MM.1S (cell line): Measurements from ENCODE around the gene C12orf75.

Experiments used
- DNase-seq: peaks from one replicate; pipeline ENCODE4 v3.0.0-alpha.2; 2015
- H2AFZ ChIP-seq: fragments of 300-600 bp; sonication (generic); 2 replicates; pipeline ENCODE4 v1.6.0; 2016; ENCODE audit warnings: antibody characterized with exemption, low read length
- H3F3A ChIP-seq: fragments of 300-600 bp; sonication (generic); 2 replicates; pipeline ENCODE4 v1.6.1; 2016; ENCODE audit warnings: mild to moderate bottlenecking, antibody characterized with exemption, low read length, moderate library complexity, mixed read lengths; ENCODE audit not compliant: insufficient read depth
- H3K27ac ChIP-seq: fragments of 300-600 bp; sonication (generic); 2 replicates; pipeline ENCODE4 v1.5.1; 2016; ENCODE audit warnings: mild to moderate bottlenecking, low read length
- H3K27me3 ChIP-seq: fragments of 300-600 bp; sonication (generic); replicated peaks from 2 replicates; pipeline ENCODE4 v1.6.0; 2016; ENCODE audit warnings: low read length; ENCODE audit not compliant: insufficient read depth
- H3K36me3 ChIP-seq: fragments of 300-600 bp; sonication (generic); replicated peaks from 2 replicates; pipeline ENCODE4 v1.6.1; 2016; ENCODE audit warnings: mild to moderate bottlenecking, low read length, mixed read lengths; ENCODE audit not compliant: insufficient read depth
- H3K4me1 ChIP-seq: fragments of 300-600 bp; sonication (generic); 2 replicates; pipeline ENCODE4 v1.6.1; 2016; ENCODE audit warnings: low read length, mixed read lengths
- H3K4me2 ChIP-seq: fragments of 300-600 bp; sonication (generic); 2 replicates; pipeline ENCODE4 v1.6.0; 2016; ENCODE audit warnings: low read depth, low read length
- H3K4me3 ChIP-seq: fragments of 300-600 bp; sonication (generic); 2 replicates; pipeline ENCODE4 v1.5.1; 2016; ENCODE audit warnings: low read length, mixed read lengths
- H3K79me2 ChIP-seq: fragments of 300-600 bp; sonication (generic); 2 replicates; pipeline ENCODE4 v1.6.1; 2016; ENCODE audit warnings: mixed run types, low read length, mixed read lengths
- H3K9ac ChIP-seq: fragments of 300-600 bp; sonication (generic); 2 replicates; pipeline ENCODE4 v1.6.1; 2016; ENCODE audit warnings: low read length, mixed read lengths
- H3K9me2 ChIP-seq: fragments of 300-600 bp; sonication (generic); replicated peaks from 2 replicates; pipeline ENCODE4 v1.6.1; 2016; ENCODE audit warnings: mild to moderate bottlenecking, low read length, mixed read lengths; ENCODE audit not compliant: insufficient read depth
- H3K9me3 ChIP-seq: fragments of 300-600 bp; sonication (generic); replicated peaks from 2 replicates; pipeline ENCODE4 v1.6.1; 2016; ENCODE audit warnings: mild to moderate bottlenecking, low read length, mixed read lengths; ENCODE audit not compliant: insufficient read depth
- H4K20me1 ChIP-seq: fragments of 300-600 bp; sonication (generic); 2 replicates; pipeline ENCODE4 v1.6.1; 2016; ENCODE audit warnings: mild to moderate bottlenecking, low read length, moderate library complexity, mixed read lengths; ENCODE audit not compliant: insufficient read depth
- EZH2 ChIP-seq: fragments of 300-600 bp; sonication (generic); optimal IDR thresholded peaks from 2 replicates; pipeline ENCODE3; 2017; ENCODE audit warnings: low read depth, mild to moderate bottlenecking, antibody characterized with exemption, low read length, mixed read lengths
- EZH2phosphoT487 ChIP-seq: fragments of 300-600 bp; sonication (generic); IDR thresholded peaks from 2 replicates; pipeline ENCODE4 v1.6.1; 2018; ENCODE audit warnings: antibody characterized with exemption, low read length
- TF ChIP-seq, protein P1 (sequence below): fragments of 300-600 bp; sonication (generic); IDR thresholded peaks from 2 replicates; pipeline ENCODE4 v1.5.1; 2016; ENCODE audit warnings: antibody characterized with exemption, low read length, mixed read lengths

Gene C12orf75

DNA sequence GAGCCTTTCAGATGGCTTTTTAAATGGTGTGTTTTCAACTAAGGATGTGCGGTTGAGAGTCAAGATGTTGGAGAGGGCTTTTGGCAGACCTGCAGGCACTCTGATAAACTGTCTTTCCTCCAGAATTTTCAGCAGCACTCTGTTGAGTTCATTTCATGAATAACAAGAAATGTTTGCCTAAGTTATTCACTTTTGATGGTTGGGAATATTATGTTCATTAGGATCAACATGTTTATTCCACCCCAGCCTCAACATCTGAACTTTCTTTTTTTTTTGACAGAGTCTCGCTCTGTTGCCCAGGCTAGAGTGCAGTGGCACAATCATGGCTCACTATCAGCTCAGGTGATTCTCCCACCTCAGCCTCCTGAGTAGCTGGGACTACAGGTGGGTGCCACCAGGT lies 68.4 kb downstream of the C12orf75 start:
- H3K4me1 ChIP-seq = no peaks in the 10 kb centered on the region
- TF ChIP-seq EZH2phosphoT487 (no peak), EZH2 (no peak)
- TF ChIP-seq, protein P1, sequence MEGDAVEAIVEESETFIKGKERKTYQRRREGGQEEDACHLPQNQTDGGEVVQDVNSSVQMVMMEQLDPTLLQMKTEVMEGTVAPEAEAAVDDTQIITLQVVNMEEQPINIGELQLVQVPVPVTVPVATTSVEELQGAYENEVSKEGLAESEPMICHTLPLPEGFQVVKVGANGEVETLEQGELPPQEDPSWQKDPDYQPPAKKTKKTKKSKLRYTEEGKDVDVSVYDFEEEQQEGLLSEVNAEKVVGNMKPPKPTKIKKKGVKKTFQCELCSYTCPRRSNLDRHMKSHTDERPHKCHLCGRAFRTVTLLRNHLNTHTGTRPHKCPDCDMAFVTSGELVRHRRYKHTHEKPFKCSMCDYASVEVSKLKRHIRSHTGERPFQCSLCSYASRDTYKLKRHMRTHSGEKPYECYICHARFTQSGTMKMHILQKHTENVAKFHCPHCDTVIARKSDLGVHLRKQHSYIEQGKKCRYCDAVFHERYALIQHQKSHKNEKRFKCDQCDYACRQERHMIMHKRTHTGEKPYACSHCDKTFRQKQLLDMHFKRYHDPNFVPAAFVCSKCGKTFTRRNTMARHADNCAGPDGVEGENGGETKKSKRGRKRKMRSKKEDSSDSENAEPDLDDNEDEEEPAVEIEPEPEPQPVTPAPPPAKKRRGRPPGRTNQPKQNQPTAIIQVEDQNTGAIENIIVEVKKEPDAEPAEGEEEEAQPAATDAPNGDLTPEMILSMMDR = no peak
- no peaks in the 10 kb centered on the region for H3K9me2 ChIP-seq
- H4K20me1 ChIP-seq = no peaks in the 10 kb centered on the region
- no peak overlapping the region for H2AFZ ChIP-seq
- H3F3A ChIP-seq = no peaks in the 10 kb centered on the region
- H3K36me3 ChIP-seq = no peaks in the 10 kb centered on the region
- H3K4me2 ChIP-seq = no peak overlapping the region
- H3K79me2 ChIP-seq = no peaks in the 10 kb centered on the region
- no peak overlapping the region for H3K9ac ChIP-seq
- no peak overlapping the region for H3K27ac ChIP-seq
- H3K4me3 ChIP-seq = no peak overlapping the region
- H3K9me3 ChIP-seq = no peaks in the 10 kb centered on the region
- DNase-seq = no peak
- no peaks in the 10 kb centered on the region for H3K27me3 ChIP-seq

DNA sequence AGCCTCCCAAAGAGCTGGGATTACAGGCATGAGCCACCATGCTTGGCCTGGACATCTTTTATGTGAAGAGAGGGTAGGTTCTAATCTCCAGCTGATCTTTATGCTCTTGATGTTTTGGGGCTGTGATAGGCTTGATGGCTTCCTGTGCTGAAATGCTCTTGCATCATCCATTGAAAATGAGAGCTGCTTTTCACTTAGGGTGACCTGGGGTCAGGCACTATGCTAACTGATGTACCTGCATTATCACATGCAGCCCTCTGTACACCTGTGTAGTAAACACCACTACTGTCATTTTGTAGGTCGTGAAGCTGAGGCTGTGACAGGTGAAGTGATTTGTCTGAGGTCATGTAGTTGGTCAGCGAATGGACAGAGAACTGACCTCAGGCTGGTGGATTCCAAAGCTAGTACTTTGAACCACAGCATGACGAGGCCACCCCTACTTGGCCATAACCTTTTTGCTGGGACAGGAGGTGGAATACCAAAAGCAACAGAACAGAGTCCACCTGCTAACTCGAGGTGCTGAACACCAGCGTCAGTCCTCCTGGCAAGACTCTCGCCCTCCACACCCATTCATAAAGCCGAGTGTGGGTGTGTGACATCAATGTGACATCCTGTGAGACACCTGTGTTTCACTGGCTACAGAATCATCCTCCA lies 69.1 kb downstream of the C12orf75 start:
- no peaks in the 10 kb centered on the region for H3K9me2 ChIP-seq
- H3K4me2 ChIP-seq = no peak overlapping the region
- H3K9ac ChIP-seq = no peak overlapping the region

DNA sequence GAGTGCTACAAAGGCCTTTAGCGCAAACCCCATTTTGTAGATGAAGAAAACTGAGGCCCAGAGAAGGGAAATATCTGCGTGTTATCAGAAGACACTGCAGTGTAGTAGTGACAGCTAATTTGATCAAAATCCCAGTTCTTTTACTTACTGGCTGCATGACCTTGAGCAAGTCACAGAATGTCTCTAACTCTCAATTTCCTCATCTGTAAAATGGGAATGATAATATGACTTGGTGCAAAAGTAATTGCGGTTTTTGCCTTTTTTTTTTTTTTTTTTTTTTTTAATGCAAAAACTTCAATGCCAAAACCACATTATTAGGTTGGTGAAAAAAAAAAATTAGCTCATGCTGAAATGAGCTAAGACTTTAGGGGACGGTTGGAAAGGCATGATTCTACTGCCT lies 69.7 kb downstream of the C12orf75 start:
- Histone ChIP-seq H3K4me1 (no peaks in the 10 kb centered on the region), H3K4me3 (no peak overlapping the region), H3K9me3 (no peaks in the 10 kb centered on the region), H3K4me2 (no peak overlapping the region), H4K20me1 (no peaks in the 10 kb centered on the region), H3K9me2 (no peaks in the 10 kb centered on the region), H3F3A (no peaks in the 10 kb centered on the region), H3K27ac (no peak overlapping the region), H3K9ac (no peak overlapping the region), H3K36me3 (no peaks in the 10 kb centered on the region), H2AFZ (no peak overlapping the region), H3K27me3 (no peaks in the 10 kb centered on the region), H3K79me2 (no peaks in the 10 kb centered on the region)
- TF ChIP-seq, protein P1 = no peak
- TF ChIP-seq EZH2 = no peak
- no peak for TF ChIP-seq EZH2phosphoT487
- no peak for DNase-seq

More for the DNA sequence above, 69.1 kb downstream of the C12orf75 start:
- no peaks in the 10 kb centered on the region for H3F3A ChIP-seq
- no peaks in the 10 kb centered on the region for H3K9me3 ChIP-seq
- no peaks in the 10 kb centered on the region for H4K20me1 ChIP-seq
- no peak overlapping the region for H3K27ac ChIP-seq
- no peaks in the 10 kb centered on the region for H3K79me2 ChIP-seq
- H3K4me3 ChIP-seq = no peak overlapping the region
- TF ChIP-seq, protein P1 = no peak
- TF ChIP-seq EZH2 = no peak
- no peak for TF ChIP-seq EZH2phosphoT487
- no peaks in the 10 kb centered on the region for H3K27me3 ChIP-seq
- DNase-seq = no peak
- H3K36me3 ChIP-seq = no peaks in the 10 kb centered on the region
- no peaks in the 10 kb centered on the region for H3K4me1 ChIP-seq
- no peak overlapping the region for H2AFZ ChIP-seq
